Astrocyte (in vitro differentiated cells and primary cell): ENCODE measurements around the gene MSL1. TPM values are rescaled to one million over a fixed set of nuclear protein-coding genes. Genes with fewer than 3 reads are reported as not detected.
A peak's percentile ranks its signal among the peaks of the same experiment; 100 is the strongest.

ENCODE experiments used
- DNase-seq: peaks from one replicate; pipeline ENCODE4 v3.0.0-alpha.2; 2010; ENCODE audit warnings: low read depth
- FAIRE-seq: peaks from 2 replicates; lab custom pipeline; 2011; peaks lifted over from hg19 to GRCh38; lab: Jason Lieb, UNC
- H2AFZ ChIP-seq: 2 replicates; pipeline ENCODE4 v1.6.0; 2012; ENCODE audit warnings: low read depth, low read length, inconsistent platforms
- H3K27ac ChIP-seq: 2 replicates; pipeline ENCODE4 v1.5.1; 2011; ENCODE audit warnings: low read depth, low read length, inconsistent platforms
- H3K27me3 ChIP-seq: 2 replicates; pipeline ENCODE4 v1.6.0; 2011; ENCODE audit warnings: low read length, inconsistent platforms; ENCODE audit not compliant: insufficient read depth
- H3K36me3 ChIP-seq: 2 replicates; pipeline ENCODE4 v1.5.1; 2011; ENCODE audit warnings: low read length, inconsistent platforms; ENCODE audit not compliant: insufficient read depth
- H3K4me1 ChIP-seq: 2 replicates; pipeline ENCODE4 v1.5.1; 2011; ENCODE audit warnings: low read length, inconsistent platforms; ENCODE audit not compliant: insufficient read depth
- H3K4me2 ChIP-seq: 2 replicates; pipeline ENCODE4 v1.6.0; 2012; ENCODE audit warnings: low read length, inconsistent platforms
- H3K4me3 ChIP-seq: 2 replicates; pipeline ENCODE4 v1.5.1; 2011; ENCODE audit warnings: low read depth, mild to moderate bottlenecking, low read length, inconsistent platforms; ENCODE audit not compliant: insufficient read depth
- H3K79me2 ChIP-seq: 2 replicates; pipeline ENCODE4 v1.6.0; 2012; ENCODE audit warnings: mild to moderate bottlenecking, low read length, inconsistent platforms; ENCODE audit not compliant: insufficient read depth
- H3K9ac ChIP-seq: 2 replicates; pipeline ENCODE4 v1.6.0; 2012; ENCODE audit warnings: mild to moderate bottlenecking, low read length, inconsistent platforms
- H3K9me3 ChIP-seq: 2 replicates; pipeline ENCODE4 v1.5.1; 2012; ENCODE audit warnings: low read depth, mild to moderate bottlenecking, low read length, inconsistent platforms; ENCODE audit not compliant: insufficient read depth
- H4K20me1 ChIP-seq: 2 replicates; pipeline ENCODE4 v1.6.0; 2012; ENCODE audit warnings: low read length, inconsistent platforms; ENCODE audit not compliant: insufficient read depth
- H3K27ac Mint-ChIP-seq: one replicate; pipeline ENCODE4 v1.8.0; 2021; ENCODE audit warnings: mild to moderate bottlenecking, mixed read lengths; ENCODE audit not compliant: unreplicated experiment
- H3K27me3 Mint-ChIP-seq: one replicate; pipeline ENCODE4 v1.8.0; 2021; ENCODE audit warnings: low read depth, mixed read lengths; ENCODE audit not compliant: unreplicated experiment
- H3K36me3 Mint-ChIP-seq: one replicate; pipeline ENCODE4 v1.8.0; 2021; ENCODE audit warnings: low read depth, mixed read lengths; ENCODE audit not compliant: unreplicated experiment
- H3K4me1 Mint-ChIP-seq: one replicate; pipeline ENCODE4 v1.8.0; 2021; ENCODE audit warnings: low read depth, mixed read lengths; ENCODE audit not compliant: unreplicated experiment
- H3K4me3 Mint-ChIP-seq: one replicate; pipeline ENCODE4 v1.8.0; 2021; ENCODE audit warnings: mild to moderate bottlenecking, moderate library complexity, mixed read lengths; ENCODE audit not compliant: unreplicated experiment
- H3K9me3 Mint-ChIP-seq: one replicate; pipeline ENCODE4 v1.8.0; 2021; ENCODE audit warnings: mild to moderate bottlenecking, mixed read lengths; ENCODE audit not compliant: unreplicated experiment
- EZH2 ChIP-seq: IDR thresholded peaks from 2 replicates; pipeline ENCODE4 v1.6.1; 2012; ENCODE audit warnings: mild to moderate bottlenecking, low read length, inconsistent platforms; ENCODE audit not compliant: insufficient read depth
- total RNA-seq: library from RNA; stranded (reverse); gene quantifications from 2 replicates; pipeline ENCODE4 v1.2.1, GENCODE V29; 2021
- TF ChIP-seq, protein P1 (sequence below): IDR thresholded peaks from 2 replicates; pipeline ENCODE4 v1.5.1; 2011; ENCODE audit warnings: low read depth, mild to moderate bottlenecking, inconsistent platforms, low read length, moderate library complexity; ENCODE audit not compliant: insufficient read depth

MSL1 gene
- total RNA-seq, 1 donor from 2014 or later = 81.9 TPM

DNA sequence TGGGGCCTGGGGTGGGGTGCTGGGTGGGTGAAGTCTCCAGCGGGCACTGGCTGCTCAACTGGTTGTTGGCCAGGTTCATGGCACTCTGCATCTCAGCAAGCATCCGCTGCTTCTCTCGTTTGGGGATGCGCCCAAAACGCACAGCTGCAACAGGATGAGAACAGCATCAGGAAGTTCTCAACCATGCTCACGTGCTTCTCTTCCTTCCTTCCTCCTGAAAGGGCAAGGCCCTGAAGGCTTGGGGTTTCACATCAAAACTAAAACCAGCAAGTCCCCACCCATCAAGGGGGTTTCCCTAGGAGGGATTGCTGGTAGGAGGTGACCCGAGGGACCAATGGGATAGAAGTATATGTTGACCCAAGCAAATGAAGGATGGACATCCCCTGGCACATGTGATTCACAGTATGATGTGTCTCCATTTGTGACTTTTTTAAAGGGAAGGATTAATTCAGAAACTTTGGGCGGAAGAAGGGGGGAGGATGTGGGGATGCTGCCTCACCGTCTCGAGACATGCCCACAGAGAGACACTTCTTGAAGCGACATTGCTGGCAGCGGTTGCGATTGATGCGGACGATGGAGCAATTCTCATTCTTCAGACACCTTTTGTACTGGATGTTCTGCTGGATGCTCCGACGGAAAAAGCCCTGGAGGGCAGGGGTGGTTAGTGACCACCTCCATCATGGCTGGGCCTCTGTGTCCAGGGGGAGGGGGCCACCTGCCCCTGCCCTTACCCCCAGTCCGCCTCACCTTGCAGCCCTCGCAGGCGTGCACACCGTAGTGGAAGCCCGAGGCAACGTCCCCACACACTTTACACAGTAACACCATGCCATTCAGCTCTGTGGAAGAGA, 25.6 kb upstream of the MSL1 start:
- Mint-ChIP-seq H3K9me3 (no peaks in the 10 kb centered on the region), H3K4me3 (peak overlapping the region; percentile 4), H3K27ac (no peak overlapping the region), H3K4me1 (peaks cover 29% of the 10 kb centered on the region), H3K27me3 (no peaks in the 10 kb centered on the region), H3K36me3 (peaks cover 28% of the 10 kb centered on the region)
- Histone ChIP-seq H3K27ac (no peak overlapping the region), H3K9me3 (no peaks in the 10 kb centered on the region), H3K36me3 (peaks cover 5% of the 10 kb centered on the region), H3K79me2 (peaks cover 17% of the 10 kb centered on the region), H4K20me1 (no peaks in the 10 kb centered on the region), H3K27me3 (no peaks in the 10 kb centered on the region), H3K4me2 (no peak overlapping the region), H2AFZ (no peak overlapping the region), H3K4me3 (no peak overlapping the region), H3K9ac (no peak overlapping the region), H3K4me1 (peaks cover 25% of the 10 kb centered on the region)
- DNase-seq = no peak
- TF ChIP-seq EZH2 = no peak
- TF ChIP-seq, protein P1, sequence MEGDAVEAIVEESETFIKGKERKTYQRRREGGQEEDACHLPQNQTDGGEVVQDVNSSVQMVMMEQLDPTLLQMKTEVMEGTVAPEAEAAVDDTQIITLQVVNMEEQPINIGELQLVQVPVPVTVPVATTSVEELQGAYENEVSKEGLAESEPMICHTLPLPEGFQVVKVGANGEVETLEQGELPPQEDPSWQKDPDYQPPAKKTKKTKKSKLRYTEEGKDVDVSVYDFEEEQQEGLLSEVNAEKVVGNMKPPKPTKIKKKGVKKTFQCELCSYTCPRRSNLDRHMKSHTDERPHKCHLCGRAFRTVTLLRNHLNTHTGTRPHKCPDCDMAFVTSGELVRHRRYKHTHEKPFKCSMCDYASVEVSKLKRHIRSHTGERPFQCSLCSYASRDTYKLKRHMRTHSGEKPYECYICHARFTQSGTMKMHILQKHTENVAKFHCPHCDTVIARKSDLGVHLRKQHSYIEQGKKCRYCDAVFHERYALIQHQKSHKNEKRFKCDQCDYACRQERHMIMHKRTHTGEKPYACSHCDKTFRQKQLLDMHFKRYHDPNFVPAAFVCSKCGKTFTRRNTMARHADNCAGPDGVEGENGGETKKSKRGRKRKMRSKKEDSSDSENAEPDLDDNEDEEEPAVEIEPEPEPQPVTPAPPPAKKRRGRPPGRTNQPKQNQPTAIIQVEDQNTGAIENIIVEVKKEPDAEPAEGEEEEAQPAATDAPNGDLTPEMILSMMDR = no peak
- FAIRE-seq = no peak

DNA sequence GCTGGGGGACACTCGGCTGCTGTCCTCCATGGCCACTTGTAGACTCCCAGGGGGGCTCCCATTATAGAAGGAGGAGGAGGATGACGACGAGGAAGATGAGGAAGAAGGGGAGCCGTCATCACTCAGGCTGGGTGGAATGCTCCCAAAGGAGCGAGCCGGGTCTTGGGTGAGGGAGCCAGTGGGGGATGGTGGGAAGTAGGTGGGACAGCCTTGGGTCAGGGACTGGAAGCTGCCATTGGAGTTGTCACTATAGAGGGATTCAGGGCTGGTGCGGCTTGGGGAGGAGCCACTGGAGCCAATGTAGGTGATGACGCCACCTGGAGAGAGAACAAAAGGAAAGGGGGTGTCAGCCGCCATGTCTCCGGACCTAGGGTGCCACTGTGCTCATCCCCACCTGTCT, 24.7 kb upstream of the MSL1 start:
- no peaks in the 10 kb centered on the region for H3K27me3 Mint-ChIP-seq
- TF ChIP-seq, protein P1 = no peak
- TF ChIP-seq EZH2 = no peak
- H3K9me3 Mint-ChIP-seq = no peaks in the 10 kb centered on the region
- FAIRE-seq (no peak), DNase-seq (no peak)
- Histone ChIP-seq H4K20me1 (no peaks in the 10 kb centered on the region), H3K27me3 (no peaks in the 10 kb centered on the region), H3K79me2 (peaks cover 17% of the 10 kb centered on the region), H3K4me3 (no peak overlapping the region), H3K9ac (no peak overlapping the region), H3K4me2 (no peak overlapping the region), H3K9me3 (no peaks in the 10 kb centered on the region), H3K4me1 (peaks cover 30% of the 10 kb centered on the region), H2AFZ (no peak overlapping the region), H3K36me3 (peaks cover 5% of the 10 kb centered on the region), H3K27ac (no peak overlapping the region)
- H3K27ac Mint-ChIP-seq = no peak overlapping the region
- H3K4me1 Mint-ChIP-seq = peaks cover 31% of the 10 kb centered on the region
- H3K4me3 Mint-ChIP-seq = no peak overlapping the region
- H3K36me3 Mint-ChIP-seq = peaks cover 28% of the 10 kb centered on the region
